ENCODE results near the gene DHRS3.
"Not testable (repeated sequence)": the region's sequence is repeated elsewhere in the genome, so short reads cannot be mapped to it uniquely, and the experiment has no call there.

The DHRS3 gene

GRCh38 chr1:12578860-12579422 lies 39.1 kb downstream of the DHRS3 start:
- no peak for DNase-seq (ENCODE audit: low read depth, low spot score)

- DNase-seq (ENCODE audit: low read depth, low spot score), result no peak
Observed at GRCh38 chr1:12577020-12577419, 41.0 kb downstream of the DHRS3 start.

DNA sequence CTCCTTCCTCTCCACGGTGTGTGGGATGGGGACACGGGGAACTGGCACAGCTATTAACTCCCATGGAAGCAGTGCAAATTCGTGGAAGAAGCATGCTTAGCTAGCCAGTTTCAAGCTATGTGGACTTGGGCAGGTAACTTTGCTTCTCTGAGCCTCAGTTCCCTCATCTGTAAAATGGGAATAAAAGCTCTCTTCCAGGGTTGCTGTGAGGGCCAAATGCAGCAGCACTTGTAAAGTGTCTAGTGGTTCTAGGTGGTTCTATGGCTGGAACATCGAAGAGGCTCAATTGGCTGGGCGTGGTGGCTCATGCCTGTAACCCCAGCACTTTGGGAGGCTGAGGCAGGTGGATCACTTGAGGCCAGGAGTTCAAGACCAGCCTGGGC lies 43.3 kb downstream of the DHRS3 start:
- no peak for DNase-seq (ENCODE audit: low read depth, low spot score)

GRCh38 chr1:12573015-12573825 lies 44.8 kb downstream of the DHRS3 start:
- DNase-seq (ENCODE audit: low read depth, low spot score), result no peak

DNA sequence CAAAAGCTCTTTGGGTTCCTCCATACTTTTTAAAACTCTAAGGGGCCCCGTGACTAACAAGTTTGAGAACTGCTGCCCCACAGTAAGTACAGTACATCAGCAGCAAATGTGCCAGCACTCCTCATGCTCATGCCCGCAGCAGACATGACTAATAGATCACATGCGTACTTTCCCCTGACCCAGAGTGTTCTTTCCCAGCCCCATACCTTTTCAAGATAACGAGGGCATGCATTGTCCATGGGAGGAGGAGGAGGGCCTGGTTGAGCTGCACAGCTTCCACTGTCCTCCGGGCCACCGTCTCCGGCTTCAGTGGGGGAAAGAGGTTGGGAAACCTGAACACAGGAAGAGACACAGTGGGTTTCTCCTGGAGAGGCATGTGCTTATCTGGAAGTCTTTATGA lies 45.5 kb downstream of the DHRS3 start:
- no peak for DNase-seq (ENCODE audit: low read depth, low spot score)

GRCh38 chr1:12570291-12570690 lies 47.7 kb downstream of the DHRS3 start:
- no peak for DNase-seq (ENCODE audit: low read depth, low spot score)

DNA sequence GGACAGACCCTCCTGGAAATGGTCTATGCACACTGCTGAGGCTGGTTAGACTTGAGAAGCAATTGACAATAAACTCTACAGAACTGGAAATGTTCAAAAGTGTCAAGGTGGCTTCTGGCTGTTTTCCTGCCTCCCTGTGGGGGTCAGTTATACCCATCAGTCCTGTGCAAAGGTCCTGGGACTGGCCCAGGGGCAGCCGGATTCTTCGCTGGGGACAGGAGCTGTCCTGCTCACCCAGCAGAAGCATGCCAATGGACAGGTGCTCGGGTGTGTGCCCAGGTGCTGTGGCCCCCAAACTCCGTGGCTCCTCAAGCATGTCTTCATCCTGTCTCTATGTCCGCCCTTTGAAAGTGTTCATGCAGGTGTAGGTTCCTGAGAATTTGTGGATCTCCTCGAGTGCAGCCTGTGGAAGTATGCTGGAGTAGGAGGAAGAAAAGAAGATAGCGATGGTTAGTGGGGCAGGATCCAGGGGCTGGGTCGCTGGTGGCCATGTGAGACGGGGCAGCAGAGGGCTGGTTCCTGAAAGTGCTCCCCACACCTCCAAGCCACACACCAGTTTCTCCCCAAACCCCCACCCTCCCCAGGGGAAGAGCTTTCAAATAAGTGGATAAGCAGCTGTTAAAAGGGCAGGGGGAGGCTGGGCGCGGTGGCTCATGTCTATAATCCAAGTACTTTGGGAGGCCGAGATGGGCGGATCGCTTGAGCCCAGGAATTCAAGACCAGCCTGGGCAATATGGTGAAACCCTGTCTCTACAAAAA lies 49.8 kb downstream of the DHRS3 start:
- DNase-seq (ENCODE audit: low read depth, low spot score), result no peak

GRCh38 chr1:12567288-12567819 lies 50.7 kb downstream of the DHRS3 start:
- DNase-seq (ENCODE audit: low read depth, low spot score), result no peak

DNA sequence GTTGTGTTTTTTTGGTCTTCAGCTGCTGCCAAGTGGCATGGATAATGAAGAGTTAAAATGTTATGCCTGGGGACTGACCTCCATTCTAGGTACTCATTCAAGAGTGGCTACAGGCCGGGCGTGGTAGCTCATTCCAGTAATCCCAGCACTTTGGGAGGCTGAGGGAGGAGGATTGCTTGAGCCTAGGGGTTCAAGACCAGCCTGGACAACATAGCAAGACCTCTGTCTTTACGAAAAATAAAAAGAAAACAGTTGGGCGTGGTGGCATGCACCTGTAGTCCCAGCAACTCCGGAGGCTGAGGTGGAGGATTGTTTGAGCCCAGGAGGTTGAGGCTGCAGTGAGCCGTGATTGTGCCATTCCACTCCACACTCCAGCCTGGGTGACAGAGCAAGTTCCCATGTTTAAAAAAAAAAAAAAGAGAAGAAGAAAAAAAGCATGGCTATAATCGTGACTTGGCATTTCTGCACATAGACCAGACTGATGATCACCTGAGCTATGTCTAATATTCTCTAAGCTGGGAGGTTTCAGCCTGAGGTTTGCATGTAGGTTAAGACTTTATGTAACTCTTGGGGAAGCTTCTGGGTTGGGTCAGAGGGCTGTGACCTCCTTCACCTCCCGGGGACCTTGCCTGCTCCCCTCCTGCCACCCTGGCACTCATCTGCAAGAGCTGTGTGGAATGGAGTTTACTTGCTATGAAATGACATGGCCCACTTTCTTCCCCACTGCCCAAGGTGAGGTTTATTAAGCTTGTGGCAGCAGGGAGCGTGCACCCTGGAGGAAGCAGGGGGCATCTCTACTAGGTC lies 51.3 kb downstream of the DHRS3 start:
- DNase-seq (ENCODE audit: low read depth, low spot score), result no peak

GRCh38 chr1:12565966-12566352 lies 52.1 kb downstream of the DHRS3 start:
- DNase-seq (ENCODE audit: low read depth, low spot score), result no peak

DNA sequence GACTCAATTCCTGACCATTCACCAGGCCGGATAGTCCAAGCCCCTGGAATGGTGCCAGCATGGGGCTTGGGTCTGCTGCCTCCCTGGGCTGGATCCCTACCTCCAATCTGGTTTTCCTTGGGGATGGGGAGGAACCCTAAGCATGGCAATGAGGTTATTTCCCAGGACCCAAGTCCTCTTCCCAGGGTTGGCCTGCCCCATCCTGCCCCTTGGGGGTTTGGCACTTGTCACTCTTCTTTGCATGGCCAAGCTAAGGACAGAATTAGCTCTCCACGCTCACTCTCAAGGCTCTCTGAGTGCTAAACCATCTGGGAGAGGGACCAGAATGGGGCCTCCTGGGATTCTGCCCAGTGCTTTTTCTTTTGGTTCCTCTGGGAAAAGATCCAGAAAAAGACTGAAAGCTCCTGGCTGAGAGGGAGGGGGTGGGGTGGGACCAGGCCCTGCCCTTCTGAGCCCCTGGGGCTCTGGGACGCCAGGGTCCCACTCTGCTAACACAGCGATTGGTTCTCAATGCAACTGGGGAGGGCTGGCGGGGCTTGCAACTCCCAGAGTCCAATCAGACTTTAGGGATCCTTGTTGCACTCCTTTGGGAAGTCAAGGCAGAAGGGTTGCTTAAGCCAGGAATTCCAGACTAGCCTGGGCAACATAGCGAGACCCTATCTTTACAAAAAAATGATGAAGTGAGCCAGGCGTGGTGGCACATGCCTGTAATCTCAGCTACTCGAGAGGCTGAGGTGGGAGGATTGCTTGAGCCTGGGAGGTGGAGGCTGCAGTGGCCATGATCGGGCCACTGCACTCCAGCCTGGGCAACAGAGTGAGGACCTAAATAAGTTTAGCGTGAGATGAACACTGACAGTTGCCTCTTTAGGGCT lies 52.7 kb downstream of the DHRS3 start:
- peak; percentile 76 for DNase-seq (ENCODE audit: low read depth, low spot score)

- DNase-seq (ENCODE audit: low read depth, low spot score), result not testable (repeated sequence)
Observed at GRCh38 chr1:12564251-12564650, 53.8 kb downstream of the DHRS3 start.

DNA sequence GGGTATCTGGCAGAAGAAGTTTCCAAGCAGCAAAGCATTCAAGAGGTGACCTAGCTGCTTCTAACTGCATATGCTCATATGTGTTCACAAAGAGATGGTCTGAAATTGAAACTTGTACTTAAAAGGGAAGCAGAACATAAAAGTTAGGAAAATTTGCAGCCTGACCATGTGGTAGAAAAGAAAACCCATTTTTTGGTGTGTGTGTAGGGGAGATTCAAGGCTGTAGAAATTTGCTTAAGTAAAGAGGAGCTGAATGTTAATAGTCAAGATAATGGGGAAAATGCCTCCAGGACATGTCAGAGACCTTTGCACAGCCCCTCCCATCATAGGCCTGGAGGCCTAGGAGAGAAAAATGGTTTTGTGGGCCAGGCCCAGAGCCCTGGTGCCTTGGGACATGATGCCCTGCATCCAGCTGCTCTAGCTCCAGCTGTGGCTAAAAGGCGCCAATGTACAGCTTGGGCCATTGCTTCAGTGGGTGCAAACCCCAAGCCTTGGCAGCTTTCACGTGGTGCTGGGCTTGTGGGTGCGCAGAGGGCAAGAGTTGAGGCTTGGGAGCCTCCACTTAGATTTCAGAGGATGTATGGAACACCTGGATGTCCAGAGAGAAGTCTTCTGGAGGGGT lies 54.9 kb downstream of the DHRS3 start:
- DNase-seq (ENCODE audit: low read depth, low spot score), result no peak

GRCh38 chr1:12561121-12561520 lies 56.9 kb downstream of the DHRS3 start:
- no peak for DNase-seq (ENCODE audit: low read depth, low spot score)

DNA sequence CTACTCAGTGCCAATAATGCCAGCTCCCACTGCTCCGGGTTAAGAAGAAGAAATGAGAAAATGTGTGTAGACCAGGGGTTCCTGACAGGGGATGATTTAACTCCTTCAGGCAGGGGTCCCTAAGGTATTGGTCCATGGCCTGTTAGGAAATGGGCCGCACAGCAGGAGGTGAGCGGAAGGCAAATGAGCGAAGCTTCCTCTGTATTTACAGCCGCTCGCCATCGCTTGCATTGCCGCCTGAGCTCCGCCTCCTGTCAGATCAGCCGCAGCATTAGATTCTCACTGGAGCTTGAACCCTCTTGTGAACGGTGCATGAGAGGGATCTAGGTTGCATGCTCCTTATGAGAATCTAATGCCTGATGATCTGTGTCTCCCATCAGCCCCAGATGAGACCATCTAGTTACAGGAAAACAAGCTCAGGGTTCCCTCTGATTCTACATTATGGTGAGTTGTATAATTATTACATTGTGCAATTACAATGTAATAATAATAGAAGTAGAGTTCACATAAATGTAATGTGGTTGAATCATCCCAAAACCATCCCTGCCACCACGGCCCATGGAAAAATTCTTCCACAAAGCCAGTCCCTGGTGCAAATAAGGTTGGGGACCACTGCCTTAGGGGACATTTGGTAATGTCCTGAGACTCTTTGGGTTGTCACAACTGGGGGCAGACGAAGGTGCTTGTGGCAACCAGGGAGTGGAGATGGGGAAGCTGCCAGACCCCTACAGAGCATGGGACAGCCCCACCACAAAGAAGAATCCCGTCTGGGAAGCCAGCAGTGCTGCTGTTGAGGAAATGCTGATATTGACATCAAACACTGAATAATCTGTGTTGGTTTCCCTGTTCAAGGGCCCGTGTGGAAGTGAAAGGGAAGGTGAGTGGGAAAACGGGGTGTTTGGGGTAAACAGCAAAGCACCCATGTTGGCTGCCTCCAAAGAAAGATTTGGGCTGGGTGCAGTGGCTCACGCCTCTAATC lies 60.8 kb downstream of the DHRS3 start:
- no peak for DNase-seq (ENCODE audit: low read depth, low spot score)

DNA sequence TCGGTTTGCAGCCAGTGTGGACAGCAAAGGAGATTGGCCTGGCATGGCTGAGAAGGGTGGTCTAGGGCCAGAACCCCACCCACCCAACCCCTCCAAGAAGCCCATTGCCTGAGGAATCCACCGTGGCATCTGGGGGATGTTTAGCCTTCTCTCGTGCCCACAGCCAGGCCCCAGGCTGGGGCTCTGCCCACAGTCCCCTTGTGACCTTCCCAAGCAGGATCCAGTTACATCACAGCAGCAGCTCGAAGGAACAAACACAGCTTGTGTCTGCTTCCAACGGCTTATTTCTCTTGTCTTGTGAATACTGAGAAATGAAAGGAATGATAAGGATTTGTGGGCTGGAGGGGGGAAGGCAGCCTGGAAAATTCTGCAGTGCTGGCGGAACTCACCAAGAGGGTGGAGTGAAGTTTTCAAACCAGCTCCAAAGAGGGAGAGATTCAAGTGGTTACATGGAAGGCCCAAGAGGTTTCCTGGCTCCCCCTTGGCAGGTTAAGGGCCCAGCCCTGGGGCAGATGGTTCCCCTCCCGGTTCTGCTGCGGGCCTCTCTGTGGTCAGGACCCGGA lies 61.6 kb downstream of the DHRS3 start:
- peak; percentile 95 for DNase-seq (ENCODE audit: low read depth, low spot score)

DNA sequence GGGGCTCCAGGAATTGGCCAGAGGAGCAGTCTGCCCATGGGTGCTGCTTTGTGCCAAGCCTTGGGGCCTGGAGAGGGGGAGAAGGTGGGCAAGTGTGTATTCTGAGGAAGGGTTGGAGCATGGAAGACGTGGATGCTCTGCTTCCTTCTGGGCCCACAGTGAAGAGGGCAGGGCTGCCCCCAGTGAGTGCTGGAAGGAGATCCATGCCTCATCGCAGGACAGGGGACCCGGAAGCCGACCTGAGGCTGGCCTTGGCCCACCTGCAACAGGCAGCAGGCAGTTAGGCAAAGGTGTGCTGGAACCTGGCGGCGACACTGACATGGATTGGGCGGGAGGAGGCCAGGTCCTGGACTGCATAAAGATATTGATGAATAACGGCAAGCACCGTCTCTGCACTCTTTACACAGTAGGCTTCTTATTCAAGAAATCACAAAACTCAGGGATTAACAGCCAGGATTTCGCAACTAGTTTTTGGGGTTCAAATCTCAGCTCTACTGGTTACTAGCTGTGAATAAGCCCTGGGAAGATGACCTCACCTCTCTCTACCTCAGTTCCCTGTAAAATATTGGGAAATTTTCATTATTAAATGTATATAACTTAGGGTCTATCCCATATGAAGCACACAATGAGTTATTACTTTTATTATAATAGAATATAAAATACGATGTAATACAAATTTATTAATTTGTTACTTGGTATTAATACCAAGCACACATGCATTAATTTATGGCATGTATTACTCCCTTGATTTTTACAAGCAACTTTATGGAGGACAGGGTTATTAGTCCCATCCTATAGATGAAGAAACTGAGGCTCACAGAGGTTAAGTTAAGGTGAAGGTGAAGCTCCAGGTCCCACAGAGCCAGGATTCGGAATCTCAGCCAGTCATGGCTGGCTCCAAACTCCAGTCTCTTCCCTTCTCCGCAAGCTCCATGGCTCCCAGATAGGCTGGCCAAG lies 62.3 kb downstream of the DHRS3 start:
- peak; percentile 2 for DNase-seq (ENCODE audit: low read depth, low spot score)

Data from astrocyte of the hippocampus (primary cell).